BE2C (cell line): ENCODE measurements around the gene FAM180B.

Experiments used
- DNase-seq: peaks from one replicate; pipeline ENCODE4 v3.0.0-alpha.2; 2020
- H3K27me3 ChIP-seq: fragments of 250-450 bp; sonication (Bioruptor Pico); 2 replicates; pipeline ENCODE4 v1.5.1; 2020; ENCODE audit warnings: mild to moderate bottlenecking
- H3K36me3 ChIP-seq: fragments of 250-450 bp; sonication (Bioruptor Pico); 2 replicates; pipeline ENCODE4 v1.5.1; 2020; ENCODE audit warnings: mild to moderate bottlenecking
- H3K4me1 ChIP-seq: fragments of 250-450 bp; sonication (Bioruptor Pico); 2 replicates; pipeline ENCODE4 v1.5.1; 2020
- H3K4me3 ChIP-seq: 2 replicates; pipeline ENCODE4 v1.5.1; 2011; ENCODE audit warnings: low read depth, low read length
- H3K9me3 ChIP-seq: fragments of 250-450 bp; sonication (Bioruptor Pico); 2 replicates; pipeline ENCODE4 v1.5.1; 2020
- TF ChIP-seq, protein P1 (sequence below): IDR thresholded peaks from 2 replicates; pipeline ENCODE4 v1.5.1; 2012; ENCODE audit warnings: mild to moderate bottlenecking, low read depth, low read length

Gene FAM180B

DNA sequence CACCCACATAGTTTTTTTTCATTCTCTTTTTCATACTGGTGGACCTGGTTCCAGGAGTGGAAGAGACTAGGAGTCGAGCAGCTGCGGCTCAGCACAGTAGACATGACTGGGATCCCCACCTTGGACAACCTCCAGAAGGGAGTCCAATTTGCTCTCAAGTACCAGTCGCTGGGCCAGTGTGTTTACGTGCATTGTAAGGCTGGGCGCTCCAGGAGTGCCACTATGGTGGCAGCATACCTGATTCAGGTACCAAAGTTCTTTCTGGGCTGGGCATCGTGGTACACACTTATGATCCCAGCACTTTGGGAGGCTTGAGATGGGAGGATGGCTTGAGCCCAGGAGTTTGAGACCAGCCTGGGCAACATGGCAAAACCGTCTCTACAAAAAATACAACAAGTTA is 16.8 kb upstream of the FAM180B start:
- Histone ChIP-seq H3K27me3 (no peaks in the 10 kb centered on the region), H3K36me3 (peaks cover 12% of the 10 kb centered on the region), H3K4me3 (no peak overlapping the region), H3K9me3 (no peaks in the 10 kb centered on the region), H3K4me1 (no peaks in the 10 kb centered on the region)
- TF ChIP-seq, protein P1, sequence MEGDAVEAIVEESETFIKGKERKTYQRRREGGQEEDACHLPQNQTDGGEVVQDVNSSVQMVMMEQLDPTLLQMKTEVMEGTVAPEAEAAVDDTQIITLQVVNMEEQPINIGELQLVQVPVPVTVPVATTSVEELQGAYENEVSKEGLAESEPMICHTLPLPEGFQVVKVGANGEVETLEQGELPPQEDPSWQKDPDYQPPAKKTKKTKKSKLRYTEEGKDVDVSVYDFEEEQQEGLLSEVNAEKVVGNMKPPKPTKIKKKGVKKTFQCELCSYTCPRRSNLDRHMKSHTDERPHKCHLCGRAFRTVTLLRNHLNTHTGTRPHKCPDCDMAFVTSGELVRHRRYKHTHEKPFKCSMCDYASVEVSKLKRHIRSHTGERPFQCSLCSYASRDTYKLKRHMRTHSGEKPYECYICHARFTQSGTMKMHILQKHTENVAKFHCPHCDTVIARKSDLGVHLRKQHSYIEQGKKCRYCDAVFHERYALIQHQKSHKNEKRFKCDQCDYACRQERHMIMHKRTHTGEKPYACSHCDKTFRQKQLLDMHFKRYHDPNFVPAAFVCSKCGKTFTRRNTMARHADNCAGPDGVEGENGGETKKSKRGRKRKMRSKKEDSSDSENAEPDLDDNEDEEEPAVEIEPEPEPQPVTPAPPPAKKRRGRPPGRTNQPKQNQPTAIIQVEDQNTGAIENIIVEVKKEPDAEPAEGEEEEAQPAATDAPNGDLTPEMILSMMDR: no peak
- DNase-seq: no peak

DNA sequence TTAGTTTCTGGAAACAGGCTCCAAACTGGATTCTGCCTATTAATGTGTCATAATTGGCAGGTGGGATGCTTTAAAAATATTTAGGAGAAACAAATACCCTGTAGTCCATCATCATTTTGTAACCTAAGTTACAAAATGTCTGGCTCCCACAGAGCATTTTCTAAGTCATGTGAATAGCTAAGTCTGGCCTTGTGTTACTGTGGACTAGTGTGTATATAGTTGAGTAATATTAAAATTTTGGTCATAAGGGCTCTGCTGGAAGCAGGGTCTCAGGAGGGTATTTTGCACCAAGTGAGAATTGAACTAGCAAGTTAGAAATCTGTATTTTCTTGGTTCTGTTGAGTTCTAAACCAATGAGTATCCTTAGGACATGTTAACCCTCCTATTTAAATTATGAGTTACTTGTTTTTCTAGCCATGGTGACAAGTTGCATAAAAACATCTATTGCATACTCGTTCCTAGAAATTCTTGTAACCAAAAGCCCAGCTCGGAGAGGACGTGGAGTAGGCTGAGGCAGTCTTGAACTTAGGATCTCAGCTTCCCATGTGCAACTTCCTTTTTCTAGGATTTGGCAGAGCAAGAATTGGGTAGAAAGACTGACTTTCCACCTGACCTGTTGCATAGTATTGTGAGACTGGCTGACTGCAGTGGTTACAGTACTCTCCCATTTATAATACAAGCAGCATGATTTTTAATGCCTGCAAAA is 15.7 kb upstream of the FAM180B start:
- TF ChIP-seq, protein P1: no peak
- Histone ChIP-seq H3K36me3 (peaks cover 12% of the 10 kb centered on the region), H3K27me3 (no peaks in the 10 kb centered on the region), H3K4me1 (no peaks in the 10 kb centered on the region), H3K4me3 (no peak overlapping the region), H3K9me3 (no peaks in the 10 kb centered on the region)
- no peak for DNase-seq

DNA sequence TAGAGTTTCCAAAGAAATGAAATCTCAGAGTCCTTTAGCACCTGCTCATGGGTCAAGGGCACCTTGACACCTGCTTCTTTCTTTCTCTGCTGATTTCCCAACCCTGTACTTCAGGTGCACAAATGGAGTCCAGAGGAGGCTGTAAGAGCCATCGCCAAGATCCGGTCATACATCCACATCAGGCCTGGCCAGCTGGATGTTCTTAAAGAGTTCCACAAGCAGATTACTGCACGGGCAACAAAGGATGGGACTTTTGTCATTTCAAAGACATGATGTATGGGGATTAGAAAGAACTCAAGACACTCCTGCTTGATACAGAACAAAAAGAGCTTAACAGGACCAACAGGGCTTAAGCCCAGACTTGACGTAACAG is 15.1 kb upstream of the FAM180B start:
- Histone ChIP-seq H3K27me3 (no peaks in the 10 kb centered on the region), H3K36me3 (peaks cover 12% of the 10 kb centered on the region), H3K9me3 (no peaks in the 10 kb centered on the region), H3K4me3 (no peak overlapping the region), H3K4me1 (no peaks in the 10 kb centered on the region)
- DNase-seq: no peak
- TF ChIP-seq, protein P1: no peak

DNA sequence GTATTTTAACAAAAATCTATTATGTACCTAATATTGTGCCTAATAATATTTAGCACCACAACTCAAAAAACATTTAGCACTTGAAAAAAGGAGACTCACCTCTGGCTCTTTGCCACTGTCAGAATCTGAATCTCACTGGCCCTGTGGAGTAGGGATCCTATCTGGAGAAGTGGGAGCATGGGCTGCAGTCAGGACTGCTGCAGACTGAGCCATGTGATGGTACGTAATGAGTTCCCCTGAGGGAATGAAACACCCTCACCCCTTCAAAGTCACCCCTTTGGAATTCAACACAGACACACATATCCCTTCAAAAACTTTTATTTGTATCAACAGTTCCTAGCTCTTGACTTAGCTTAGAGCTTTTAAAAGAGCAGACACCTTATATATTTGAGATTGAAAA is 14.6 kb upstream of the FAM180B start:
- Histone ChIP-seq H3K4me3 (no peak overlapping the region), H3K9me3 (no peaks in the 10 kb centered on the region), H3K36me3 (peaks cover 12% of the 10 kb centered on the region), H3K4me1 (no peaks in the 10 kb centered on the region), H3K27me3 (no peaks in the 10 kb centered on the region)
- TF ChIP-seq, protein P1: no peak
- no peak for DNase-seq

DNA sequence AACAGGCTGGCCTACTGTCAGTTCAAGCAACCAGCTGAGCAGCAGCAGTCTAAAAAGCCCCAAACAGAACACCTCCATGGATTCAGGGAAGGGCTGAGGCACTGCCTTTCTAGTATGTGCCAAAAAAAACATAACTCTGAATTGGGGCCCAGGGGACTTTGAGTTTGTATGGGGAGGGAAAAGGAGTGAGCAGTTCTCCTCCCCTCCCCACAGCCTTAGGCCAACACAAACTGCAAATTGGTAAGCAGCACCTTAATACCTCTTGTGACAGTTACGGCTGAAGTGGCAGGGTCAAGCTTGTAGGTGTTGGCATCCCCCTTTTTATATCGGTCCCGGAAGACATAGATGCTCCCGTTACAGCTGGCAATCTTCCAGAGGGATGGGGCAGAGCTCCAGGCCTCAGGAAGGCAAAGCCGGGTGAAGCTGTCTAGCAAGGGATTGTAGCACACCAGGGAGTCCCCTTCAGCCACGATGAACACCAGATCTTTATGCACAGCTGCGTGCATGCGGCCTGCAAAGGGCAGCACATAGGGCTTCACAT is 13.7 kb upstream of the FAM180B start:
- peak; percentile 43 for DNase-seq
- Histone ChIP-seq H3K27me3 (no peaks in the 10 kb centered on the region), H3K9me3 (no peaks in the 10 kb centered on the region), H3K4me1 (no peaks in the 10 kb centered on the region), H3K36me3 (peaks cover 12% of the 10 kb centered on the region), H3K4me3 (no peak overlapping the region)
- TF ChIP-seq, protein P1: no peak

DNA sequence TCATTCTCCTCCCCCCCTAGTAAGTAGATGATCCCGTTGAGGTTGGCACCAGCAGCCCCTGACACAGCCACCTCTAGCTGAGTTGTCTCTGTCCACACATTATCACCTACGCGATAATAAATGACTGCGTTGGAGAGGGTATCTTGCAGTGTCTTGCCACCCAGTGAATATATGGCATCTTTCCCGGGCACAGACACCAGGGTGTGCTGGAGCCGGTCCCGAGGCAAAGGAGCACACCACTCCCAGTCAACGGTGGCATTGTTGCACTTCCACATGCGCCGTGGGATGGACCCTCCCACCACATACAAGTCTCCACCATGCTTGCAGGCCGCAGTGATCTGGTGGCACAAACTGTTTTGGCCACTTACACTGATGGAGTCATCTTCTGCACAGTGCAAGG is 13.2 kb upstream of the FAM180B start:
- Histone ChIP-seq H3K27me3 (no peaks in the 10 kb centered on the region), H3K4me3 (no peak overlapping the region), H3K9me3 (no peaks in the 10 kb centered on the region), H3K36me3 (peaks cover 12% of the 10 kb centered on the region), H3K4me1 (no peaks in the 10 kb centered on the region)
- TF ChIP-seq, protein P1: no peak
- no peak for DNase-seq
